Activated T-cell treated with anti-CD3 and anti-CD28 coated beads for 24 hours (primary cell): Measurements from ENCODE around the gene CCL26.
"Not testable (repeated sequence)": the region's sequence is repeated elsewhere in the genome, so short reads cannot be mapped to it uniquely, and the experiment has no call there.

ENCODE experiments used
- DNase-seq: peaks from one replicate; pipeline ENCODE4 v3.0.0-alpha.2; 2020; ENCODE audit warnings: low read depth

CCL26 gene

GRCh38 chr7:75792567-75792966, 20.6 kb upstream of the CCL26 start:
- not testable (repeated sequence) for DNase-seq

GRCh38 chr7:75789361-75789924, 17.4 kb upstream of the CCL26 start:
- DNase-seq, result no peak

GRCh38 chr7:75788154-75788847, 16.3 kb upstream of the CCL26 start:
- not testable (repeated sequence) for DNase-seq

GRCh38 chr7:75783058-75783457, 11.0 kb upstream of the CCL26 start:
- DNase-seq, result not testable (repeated sequence)

GRCh38 chr7:75780647-75781273, 8.7 kb upstream of the CCL26 start:
- not testable (repeated sequence) for DNase-seq

GRCh38 chr7:75779516-75779915, 7.5 kb upstream of the CCL26 start:
- DNase-seq, result not testable (repeated sequence)

GRCh38 chr7:75779035-75779434, 7.0 kb upstream of the CCL26 start:
- DNase-seq, result not testable (repeated sequence)

GRCh38 chr7:75776295-75776971, 4.4 kb upstream of the CCL26 start:
- DNase-seq, result peak; percentile 59

- not testable (repeated sequence) for DNase-seq
These were observed 1.9 kb upstream of the CCL26 start for GRCh38 chr7:75773958-75774357.

- DNase-seq, result no peak
These were observed 787 bp downstream of the CCL26 start for GRCh38 chr7:75771224-75771623.

- no peak for DNase-seq
These were observed 9.6 kb downstream of the CCL26 start for GRCh38 chr7:75762350-75762917.

- DNase-seq, result not testable (repeated sequence)
These were observed 10.2 kb downstream of the CCL26 start for GRCh38 chr7:75761801-75762200.

- no peak for DNase-seq
These were observed 13.5 kb downstream of the CCL26 start for GRCh38 chr7:75758491-75758890.

- no peak for DNase-seq
These were observed 14.2 kb downstream of the CCL26 start for GRCh38 chr7:75757860-75758259.

GRCh38 chr7:75756991-75757676, 14.9 kb downstream of the CCL26 start:
- DNase-seq, result no peak

- DNase-seq, result no peak
These were observed 15.6 kb downstream of the CCL26 start for GRCh38 chr7:75756206-75756990.

GRCh38 chr7:75743455-75743859, 28.6 kb downstream of the CCL26 start:
- no peak for DNase-seq

- DNase-seq, result no peak
These were observed 31.0 kb downstream of the CCL26 start for GRCh38 chr7:75740846-75741497.

GRCh38 chr7:75739796-75740672, 32.0 kb downstream of the CCL26 start:
- no peak for DNase-seq
